Caco-2 (cell line): ENCODE data around the gene TCAP. TPM values are rescaled to one million over a fixed set of nuclear protein-coding genes. Genes with fewer than 3 reads are reported as not detected.

ENCODE experiments used
- BruUV-seq: library from RNA; stranded (reverse); fragments of 400-500 nt; replicated peaks from 2 replicates; lab custom pipeline; 2021; lab: Mats Ljungman, UMichigan
- CTCF ChIA-PET: fragments of 300-600 bp; sonication (Branson Sonifier 250); formaldehyde crosslinking; loops from one replicate; lab custom pipeline; 2022; ENCODE audit warnings: antibody characterized with exemption; lab: Charles Lee
- POLR2A ChIA-PET: fragments of 300-600 bp; sonication (Branson Sonifier 250); formaldehyde crosslinking; loops from one replicate; lab custom pipeline; 2022; ENCODE audit warnings: antibody characterized with exemption; lab: Charles Lee
- DNase-seq, 2 experiments: peaks; one replicate each; pipeline versions ENCODE4 v3.0.0 to v3.0.0-alpha.2; 2020 to 2022
- H3K27me3 ChIP-seq: replicated peaks from 2 replicates; pipeline ENCODE4 v1.6.0; 2011; ENCODE audit warnings: low read length; ENCODE audit not compliant: control insufficient read depth, insufficient read depth
- H3K36me3 ChIP-seq: 2 replicates; pipeline ENCODE4 v1.5.1; 2011; ENCODE audit warnings: low read length; ENCODE audit not compliant: control insufficient read depth, insufficient read depth
- H3K4me1 ChIP-seq: fragments of 250-450 bp; sonication (Bioruptor Pico); 2 replicates; pipeline ENCODE4 v1.5.1; 2020; ENCODE audit warnings: mild to moderate bottlenecking
- H3K4me3 ChIP-seq: 2 replicates; pipeline ENCODE4 v1.5.1; 2011; ENCODE audit warnings: low read depth, mild to moderate bottlenecking, control low read depth, low read length
- H3K9me3 ChIP-seq: fragments of 250-450 bp; sonication (Bioruptor Pico); 2 replicates; pipeline ENCODE4 v1.5.1; 2020; ENCODE audit warnings: mild to moderate bottlenecking, moderate library complexity
- H3K27ac Mint-ChIP-seq: one replicate; pipeline ENCODE4 v1.8.0; 2022; ENCODE audit warnings: mixed read lengths; ENCODE audit not compliant: unreplicated experiment
- H3K27me3 Mint-ChIP-seq: one replicate; pipeline ENCODE4 v1.8.0; 2022; ENCODE audit warnings: mixed read lengths; ENCODE audit not compliant: insufficient read depth, unreplicated experiment
- H3K36me3 Mint-ChIP-seq: one replicate; pipeline ENCODE4 v1.8.0; 2022; ENCODE audit warnings: mild to moderate bottlenecking, mixed read lengths; ENCODE audit not compliant: insufficient read depth, unreplicated experiment
- H3K4me1 Mint-ChIP-seq: one replicate; pipeline ENCODE4 v1.8.0; 2022; ENCODE audit warnings: low read depth, mixed read lengths; ENCODE audit not compliant: unreplicated experiment
- H3K4me3 Mint-ChIP-seq: one replicate; pipeline ENCODE4 v1.8.0; 2022; ENCODE audit warnings: mild to moderate bottlenecking, moderate library complexity, mixed read lengths; ENCODE audit not compliant: unreplicated experiment
- H3K9me3 Mint-ChIP-seq: one replicate; pipeline ENCODE4 v1.8.0; 2022; ENCODE audit warnings: mixed read lengths; ENCODE audit not compliant: unreplicated experiment
- CTCF ChIP-seq, 2 experiments: fragments of 200-600 bp in 1 of 2; IDR thresholded peaks; 1 replicate in 1 of 2; 2 replicates in 1 of 2; pipeline versions ENCODE4 v1.5.1 to v1.8.0; 2011 to 2022; ENCODE audit warnings: antibody characterized with exemption in 1 of 2, control low read depth in 1 of 2, inconsistent platforms in 1 of 2, low read depth in 1 of 2, low read length in 1 of 2, mild to moderate bottlenecking in 1 of 2, moderate library complexity in 1 of 2; ENCODE audit not compliant: insufficient read depth in 1 of 2, severe bottlenecking in 1 of 2, unreplicated experiment in 1 of 2
- intact Hi-C: fragments of 100-400 bp; cut with micrococcal nuclease; formaldehyde crosslinking; loops from one replicate; pipeline ENCODE4 v1.10.0; 2022; ENCODE audit not compliant: unreplicated experiment
- total RNA-seq: library from RNA; stranded (reverse); gene quantifications from 2 replicates; pipeline ENCODE4 v1.2.3, GENCODE V29; 2022

The TCAP gene
- total RNA-seq, 1 experiment from 2014 or later = 1.6 TPM

DNA sequence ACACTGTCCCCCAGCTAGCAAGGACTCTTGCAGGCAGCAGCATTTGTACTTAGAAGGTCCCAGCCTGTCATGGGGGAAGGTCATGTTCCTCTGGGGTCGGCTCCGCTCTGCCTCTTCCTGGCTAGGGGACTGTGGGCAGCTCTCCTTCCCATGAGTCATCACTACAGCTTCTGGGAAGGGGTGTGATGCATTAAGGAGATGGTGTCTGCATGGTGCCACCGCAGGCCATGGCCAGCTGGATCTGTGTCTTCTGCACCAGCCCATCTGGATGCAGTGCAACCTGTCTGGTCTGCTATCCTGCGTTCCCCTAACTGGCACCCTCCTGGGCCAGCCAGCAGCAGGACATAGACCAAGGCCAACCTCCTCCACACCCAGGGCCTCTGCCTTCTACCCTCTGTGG, 21.9 kb upstream of the TCAP start:
- H3K9me3 Mint-ChIP-seq = no peaks in the 10 kb centered on the region
- Histone ChIP-seq H3K9me3 (no peaks in the 10 kb centered on the region), H3K36me3 (no peaks in the 10 kb centered on the region), H3K4me1 (no peaks in the 10 kb centered on the region), H3K4me3 (no peak overlapping the region), H3K27me3 (no peaks in the 10 kb centered on the region)
- peaks cover 4% of the 10 kb centered on the region for H3K4me1 Mint-ChIP-seq
- no peak overlapping the region for H3K27ac Mint-ChIP-seq
- intact Hi-C loops = no loop called here
- CTCF ChIA-PET = interaction anchor here (1.0 to 1.6 kb wide), 2 partner anchors 11 to 14 kb away, joined by 4 read pairs; no protein-coding TSS in a partner anchor
- H3K4me3 Mint-ChIP-seq = no peak overlapping the region
- no peak for DNase-seq
- no peaks in the 10 kb centered on the region for H3K27me3 Mint-ChIP-seq
- H3K36me3 Mint-ChIP-seq = no peaks in the 10 kb centered on the region
- BruUV-seq = no TSS peak
- TF ChIP-seq CTCF (IDR thresholded peaks at IDR 0.05; ENCODE audit: insufficient read depth in 1 of 2, low read depth in 1 of 2, low read length in 1 of 2, severe bottlenecking in 1 of 2, unreplicated experiment in 1 of 2) = no peak
- POLR2A ChIA-PET = no interaction called here

- Histone ChIP-seq H3K4me3 (no peak overlapping the region), H3K36me3 (no peaks in the 10 kb centered on the region), H3K27me3 (no peaks in the 10 kb centered on the region), H3K9me3 (no peaks in the 10 kb centered on the region), H3K4me1 (peaks cover 4% of the 10 kb centered on the region; the same call in 1 of the 2 replicates)
- ChIA-PET POLR2A (no interaction called here), CTCF (interaction anchor here (1.5 to 2.0 kb wide), 2 partner anchors 24 to 25 kb away, joined by 5 read pairs; no protein-coding TSS in a partner anchor)
- intact Hi-C loops = no loop called here
- H3K27ac Mint-ChIP-seq = no peak overlapping the region
- BruUV-seq = no TSS peak
- DNase-seq = no peak
- peaks cover 7% of the 10 kb centered on the region for H3K4me1 Mint-ChIP-seq
- peaks cover 1% of the 10 kb centered on the region for H3K36me3 Mint-ChIP-seq
- H3K27me3 Mint-ChIP-seq = no peaks in the 10 kb centered on the region
- TF ChIP-seq CTCF (IDR thresholded peaks at IDR 0.05; ENCODE audit: insufficient read depth in 1 of 2, low read depth in 1 of 2, low read length in 1 of 2, severe bottlenecking in 1 of 2, unreplicated experiment in 1 of 2) = no peak
- no peak overlapping the region for H3K4me3 Mint-ChIP-seq
- no peaks in the 10 kb centered on the region for H3K9me3 Mint-ChIP-seq
These were observed 17.9 kb upstream of the TCAP start for GRCh38 chr17:39647256-39647655.

DNA sequence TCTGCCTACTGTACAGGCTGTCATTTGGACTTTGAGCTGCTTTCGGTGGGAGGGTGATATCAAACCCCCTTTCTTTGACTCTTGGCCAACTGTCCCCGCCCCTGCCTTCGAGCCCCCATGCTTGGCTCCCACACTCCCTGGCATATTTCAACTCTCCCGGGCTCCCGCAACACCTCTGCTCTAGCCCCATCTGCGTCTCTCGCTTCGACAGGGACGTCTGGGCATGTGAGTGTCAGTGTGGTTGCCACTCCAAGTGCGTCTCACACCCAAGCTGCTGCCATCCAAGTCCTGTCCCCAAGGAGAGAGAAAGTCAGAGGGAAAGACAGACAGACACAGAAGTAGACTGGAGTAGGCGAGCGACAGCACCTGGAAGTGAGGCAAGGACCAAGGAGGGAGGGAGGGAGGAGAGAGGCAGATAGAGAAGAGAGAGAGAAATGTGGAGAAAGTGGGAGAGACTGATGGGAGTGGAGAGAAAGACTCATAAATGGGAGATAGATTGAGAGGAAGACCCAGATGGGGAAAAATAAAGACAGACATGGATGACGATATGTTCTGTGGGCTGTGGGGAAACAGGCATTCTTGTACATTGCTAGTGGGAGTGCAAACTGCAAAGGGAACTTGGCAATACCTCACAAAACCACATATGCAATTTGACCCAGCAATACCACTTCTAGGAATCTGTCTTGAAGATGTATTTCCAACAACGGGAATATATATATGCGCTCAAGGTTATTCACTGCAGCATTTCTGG, 16.4 kb upstream of the TCAP start:
- CTCF ChIA-PET = interaction anchor here (2.0 kb wide), 1 partner anchor 27 kb away, joined by 5 read pairs; no protein-coding TSS in a partner anchor
- no peak for DNase-seq
- POLR2A ChIA-PET = no interaction called here
- peaks cover 19% of the 10 kb centered on the region for H3K4me1 ChIP-seq
- intact Hi-C loops = no loop called here
- no peak overlapping the region for H3K4me3 ChIP-seq
- Mint-ChIP-seq H3K27ac (no peak overlapping the region), H3K36me3 (peaks cover 10% of the 10 kb centered on the region), H3K4me1 (peaks cover 18% of the 10 kb centered on the region), H3K9me3 (no peaks in the 10 kb centered on the region), H3K27me3 (no peaks in the 10 kb centered on the region), H3K4me3 (no peak overlapping the region)
- H3K36me3 ChIP-seq = no peaks in the 10 kb centered on the region
- H3K9me3 ChIP-seq = no peaks in the 10 kb centered on the region
- no peak for TF ChIP-seq CTCF (IDR thresholded peaks at IDR 0.05; ENCODE audit: insufficient read depth in 1 of 2, low read depth in 1 of 2, low read length in 1 of 2, severe bottlenecking in 1 of 2, unreplicated experiment in 1 of 2)
- no TSS peak for BruUV-seq
- H3K27me3 ChIP-seq = no peaks in the 10 kb centered on the region
